NCI-H2107 (cell line): ENCODE data around the gene KRT85.
"Not testable (repeated sequence)": the region's sequence is repeated elsewhere in the genome, so short reads cannot be mapped to it uniquely, and the experiment has no call there.

ENCODE experiments used
- DNase-seq: peaks from one replicate; lab custom pipeline; 2025; lab: John Stamatoyannopoulos, UW

The KRT85 gene

GRCh38 chr12:52323416-52324152, 43.7 kb downstream of the KRT85 start:
- no peak for DNase-seq

DNA sequence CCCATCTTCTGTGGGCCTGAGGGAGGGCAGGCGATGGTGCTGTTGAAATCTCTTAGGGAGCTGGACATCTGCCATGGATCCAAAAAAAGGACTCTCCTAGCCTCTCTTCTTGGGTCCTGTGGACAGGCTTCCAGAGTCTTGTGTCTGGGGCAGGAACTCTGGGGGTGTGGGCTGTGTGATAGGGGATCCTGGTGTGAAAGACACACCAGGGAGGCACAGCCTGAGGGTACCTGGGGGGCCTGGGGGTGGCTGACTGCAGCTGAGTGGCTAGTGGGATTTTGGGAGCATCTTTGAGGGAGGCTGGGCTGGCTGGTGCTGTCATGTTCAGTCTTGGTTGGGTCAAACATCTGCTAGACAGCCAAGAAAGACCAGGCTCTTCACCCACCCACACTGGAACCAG, 44.3 kb downstream of the KRT85 start:
- DNase-seq = no peak

GRCh38 chr12:52322069-52322468, 45.2 kb downstream of the KRT85 start:
- DNase-seq = no peak

- DNase-seq = no peak
Measured at GRCh38 chr12:52321418-52321817, 45.9 kb downstream of the KRT85 start.

DNA sequence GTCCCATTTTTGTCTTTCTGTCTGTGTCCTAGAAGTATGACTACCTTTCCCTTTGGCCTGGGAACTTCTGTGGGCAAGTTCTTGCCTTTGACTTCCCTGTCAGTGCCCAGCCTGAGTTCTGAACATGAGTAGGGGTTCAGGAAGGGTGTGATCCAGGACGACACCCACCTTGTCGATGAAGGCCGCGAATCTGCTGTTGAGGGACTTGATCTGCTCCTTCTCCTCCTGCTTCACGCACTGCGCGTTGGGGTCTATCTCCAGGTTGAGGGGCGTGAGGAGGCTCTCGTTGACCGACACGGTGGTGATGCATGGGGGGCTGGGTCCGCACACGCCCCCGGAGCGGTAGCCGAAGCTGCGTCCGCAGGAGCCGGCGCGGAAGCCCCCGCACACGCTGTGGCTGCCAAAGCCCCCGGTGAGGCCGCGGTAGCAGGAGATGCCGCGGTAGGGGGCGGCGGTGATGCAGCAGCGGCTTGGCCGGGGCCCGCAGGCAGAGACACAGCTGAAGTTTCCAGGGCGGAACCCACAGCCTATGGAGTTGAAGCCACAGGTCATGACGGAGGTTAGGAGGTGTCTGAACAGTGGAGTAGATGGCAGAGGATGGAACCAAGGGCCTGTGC, 46.4 kb downstream of the KRT85 start, which contains the start of gene KRT83:
Gene KRT83, minus strand, starts transcription at position 615 of the 617 bp plus-strand sequence. Its CDS starts 63 bp downstream, at position 552.
- DNase-seq = no peak

- DNase-seq = peak; percentile 47
Measured at GRCh38 chr12:52319097-52319496, 48.2 kb downstream of the KRT85 start.

GRCh38 chr12:52318241-52318990, 48.9 kb downstream of the KRT85 start:
- DNase-seq = no peak

DNA sequence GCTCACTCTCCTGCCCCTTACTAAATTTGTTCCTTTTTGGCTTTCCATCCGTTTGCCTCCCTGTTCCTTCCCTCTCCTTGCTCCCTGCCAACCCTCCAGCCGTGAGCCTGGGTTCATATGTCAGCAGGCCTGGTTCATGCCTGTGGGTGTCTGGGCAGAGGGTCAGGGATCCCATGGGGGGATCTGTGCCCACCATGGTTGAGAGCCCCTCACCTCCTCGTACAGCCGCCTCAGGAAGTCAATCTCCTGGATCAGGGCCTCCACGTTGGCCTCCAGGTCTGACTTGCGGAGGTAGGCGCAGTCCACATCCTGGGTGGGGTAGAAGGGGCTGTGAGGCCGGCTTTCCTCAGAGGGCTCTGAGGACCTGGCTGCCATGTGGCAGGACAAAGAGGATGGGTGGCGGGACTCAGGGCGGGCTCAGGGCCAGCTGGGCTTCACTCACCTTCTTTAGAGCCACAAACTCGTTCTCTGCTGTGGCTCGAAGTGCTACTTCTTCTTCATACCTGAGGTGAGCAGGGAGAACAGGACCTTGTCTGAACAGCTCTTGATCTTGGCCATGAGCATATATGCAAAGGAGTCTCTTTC, 49.7 kb downstream of the KRT85 start:
- no peak for DNase-seq

GRCh38 chr12:52316701-52317100, 50.6 kb downstream of the KRT85 start:
- DNase-seq = no peak

DNA sequence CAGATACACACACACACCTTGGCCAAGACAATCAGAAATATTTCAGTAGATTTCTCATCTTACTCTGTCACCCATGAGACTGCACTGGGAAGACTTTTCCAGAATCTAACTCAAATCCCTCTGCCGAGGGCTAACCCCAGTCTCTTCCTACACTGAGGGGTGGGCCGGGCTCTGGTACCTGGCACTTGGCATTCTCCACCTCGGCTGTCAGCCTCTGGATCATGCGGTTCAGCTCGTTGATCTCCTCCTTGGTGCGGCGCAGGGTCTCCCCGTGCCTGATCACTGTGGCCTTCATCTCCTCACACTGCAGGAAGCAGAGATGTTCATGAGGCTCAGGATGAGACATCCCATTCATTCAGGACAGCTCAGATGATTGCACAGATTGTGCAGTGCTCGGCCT, 51.0 kb downstream of the KRT85 start:
- no peak for DNase-seq

- not testable (repeated sequence) for DNase-seq
Measured at GRCh38 chr12:52315721-52316120, 51.6 kb downstream of the KRT85 start.

DNA sequence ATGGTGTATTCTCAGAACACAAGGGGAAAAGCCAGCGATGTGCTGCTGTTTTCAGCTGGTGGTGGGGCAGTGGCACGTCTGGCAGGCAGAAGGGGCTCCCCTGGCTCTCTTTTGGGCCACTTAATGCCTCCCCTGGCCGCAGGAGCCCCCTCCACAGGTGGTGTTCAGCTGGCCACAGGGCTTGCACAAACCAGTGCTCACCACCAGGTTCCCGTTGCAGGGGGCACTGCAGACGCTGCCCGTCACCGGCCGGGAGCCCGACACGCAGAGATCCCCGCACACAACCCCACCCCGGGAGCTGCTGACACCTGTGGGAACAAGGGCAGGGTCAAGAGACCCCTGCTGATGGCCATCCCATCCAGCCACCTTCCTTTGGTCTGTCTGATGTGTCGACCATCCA, 52.8 kb downstream of the KRT85 start:
- no peak for DNase-seq

DNA sequence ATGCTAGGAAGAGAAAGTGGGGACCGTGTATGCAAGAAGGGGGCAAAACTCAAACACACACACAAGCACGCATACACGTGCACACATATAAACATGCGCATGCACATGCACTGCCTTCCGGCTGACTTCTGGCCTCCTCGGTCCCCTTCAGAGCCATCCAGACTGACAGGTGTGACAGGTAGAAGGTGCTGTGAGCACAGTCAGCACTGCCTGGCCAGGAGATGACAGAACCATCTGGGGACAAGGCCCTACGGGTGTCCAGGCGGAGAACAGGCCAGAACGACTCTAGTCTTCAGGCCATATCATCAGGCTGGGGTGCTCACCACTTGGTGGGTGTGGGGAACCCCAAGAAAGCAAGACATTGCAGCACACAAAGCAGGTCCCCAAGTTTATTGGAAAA, 53.4 kb downstream of the KRT85 start:
- DNase-seq = no peak

- DNase-seq = no peak
Measured at GRCh38 chr12:52313461-52313860, 53.8 kb downstream of the KRT85 start.

DNA sequence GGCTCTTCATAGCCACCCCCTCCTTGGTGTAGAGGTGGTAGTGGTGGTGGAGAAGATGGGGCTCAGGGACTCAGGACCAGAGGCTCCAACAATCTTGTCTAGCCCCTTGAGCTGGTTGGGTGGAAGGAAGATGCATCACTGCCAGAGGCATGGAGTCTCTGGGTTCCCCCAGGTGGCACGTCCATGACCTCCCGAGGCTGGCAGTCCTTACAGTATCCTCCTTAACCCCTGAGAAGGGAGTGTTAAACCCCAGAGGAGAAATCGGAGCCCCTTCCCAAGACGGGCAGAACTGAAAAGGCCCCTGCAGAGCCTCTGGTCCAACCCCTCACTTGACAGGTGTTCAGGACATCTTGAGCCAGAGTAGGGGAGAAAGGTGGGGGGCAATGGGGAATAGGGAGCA, 55.2 kb downstream of the KRT85 start:
- no peak for DNase-seq

DNA sequence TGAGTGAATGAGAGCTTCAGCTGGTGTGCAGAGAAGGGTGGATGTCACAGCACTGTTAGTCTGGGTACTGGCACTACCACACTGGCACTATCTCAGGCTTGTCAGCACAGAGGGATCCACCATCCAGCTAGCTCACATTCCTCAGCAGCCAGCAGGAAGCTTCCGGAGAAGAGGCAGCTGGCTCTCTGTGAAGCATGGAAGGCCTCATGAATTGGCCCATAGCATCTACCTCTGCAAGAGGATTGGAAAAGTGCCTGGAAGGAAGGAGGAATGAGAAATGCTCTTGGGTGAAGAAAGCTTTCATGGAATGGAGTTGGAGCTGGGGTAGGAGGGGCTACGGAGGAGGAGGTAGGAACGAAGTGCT, 56.0 kb downstream of the KRT85 start:
- no peak for DNase-seq

DNA sequence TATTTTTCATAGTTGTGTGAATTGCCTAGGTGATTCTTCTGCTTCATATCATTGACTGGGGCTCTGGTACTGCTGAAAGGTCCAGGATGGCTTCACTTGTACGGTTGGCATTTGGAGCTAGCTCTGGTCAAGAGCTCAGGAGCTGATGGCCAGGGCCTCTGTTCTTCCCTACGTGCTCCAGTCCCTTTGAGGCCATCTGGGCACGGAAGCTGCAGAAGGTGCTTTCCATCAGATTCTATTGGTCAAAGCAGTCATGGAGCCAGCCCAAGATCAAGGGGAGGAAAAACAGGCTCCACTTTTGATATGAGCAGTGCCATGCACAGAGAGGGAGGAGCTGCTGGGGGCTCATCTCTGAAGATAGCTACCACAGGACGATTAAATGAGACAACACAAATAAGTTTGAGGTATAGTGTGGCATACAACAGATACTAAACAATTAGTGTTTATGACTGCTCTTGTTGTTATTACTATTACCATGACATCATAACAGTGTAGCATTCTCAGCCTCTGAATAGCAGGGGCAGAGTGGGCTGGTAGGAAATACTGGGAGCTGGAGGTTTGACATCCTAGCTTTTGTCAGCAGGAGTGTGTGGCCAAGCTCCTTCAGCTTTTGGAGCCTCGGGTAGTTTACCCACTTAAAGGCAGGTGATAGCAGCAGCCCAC, 56.5 kb downstream of the KRT85 start:
- DNase-seq = peak; percentile 53
